IMR-90 (cell line): ENCODE measurements around the gene GAS2L3. TPM values are rescaled to one million over a fixed set of nuclear protein-coding genes. Genes with fewer than 3 reads are reported as not detected.

ENCODE experiments used
- ATAC-seq: fragments of 200-7000 bp; cut with Tn5 transposase; 2 replicates; pipeline ENCODE4 v1.9.1; 2020; ENCODE audit warnings: low read depth, mild to moderate bottlenecking, moderate library complexity
- Bru-seq: library from RNA; stranded (reverse); fragments of 400-500 nt; gene quantifications from one replicate; lab custom pipeline; 2021; lab: Mats Ljungman, UMichigan
- BruChase-seq, 2 experiments: library from RNA; stranded (reverse); fragments of 400-500 nt; gene quantifications; one replicate each; lab custom pipeline; 2021; lab: Mats Ljungman, UMichigan
- BruUV-seq: library from RNA; stranded (reverse); fragments of 400-500 nt; replicated peaks from 2 replicates; lab custom pipeline; 2021; lab: Mats Ljungman, UMichigan
- CTCF ChIA-PET: fragments of 300-600 bp; formaldehyde crosslinking; extraction: SDS; loops from one replicate; lab custom pipeline; 2021; ENCODE audit warnings: antibody characterized with exemption; lab: Yijun Ruan, JAX
- POLR2A ChIA-PET: fragments of 300-600 bp; sonication (Branson Sonifier 250); formaldehyde crosslinking; loops from one replicate; lab custom pipeline; 2022; ENCODE audit warnings: antibody characterized with exemption; ENCODE audit not compliant: unreplicated experiment; lab: Charles Lee
- DNase-seq: peaks from one replicate; pipeline ENCODE4 v3.0.0; 2013
- H2AFZ ChIP-seq: replicated peaks from 2 replicates; pipeline ENCODE3; 2013; ENCODE audit warnings: low read length, mild to moderate bottlenecking; ENCODE audit not compliant: poor library complexity
- H2AK5ac ChIP-seq: 2 replicates; pipeline ENCODE4 v1.6.1; 2013; ENCODE audit warnings: low read depth, low read length, inconsistent platforms
- H2AK9ac ChIP-seq: replicated peaks from 2 replicates; pipeline ENCODE3; 2013; ENCODE audit warnings: mild to moderate bottlenecking, low read depth, low read length, moderate library complexity; ENCODE audit not compliant: poor library complexity
- H2BK120ac ChIP-seq: 2 replicates; pipeline ENCODE4 v1.6.1; 2013; ENCODE audit warnings: low read depth, low read length, inconsistent platforms
- H2BK15ac ChIP-seq: 3 replicates; pipeline ENCODE4 v1.6.1; 2013; ENCODE audit warnings: low read depth, low read length, inconsistent platforms
- H2BK20ac ChIP-seq: 2 replicates; pipeline ENCODE4 v1.6.1; 2013; ENCODE audit warnings: low read depth, mild to moderate bottlenecking, inconsistent platforms, low read length, moderate library complexity
- H2BK5ac ChIP-seq: 2 replicates; pipeline ENCODE4 v1.6.1; 2013; ENCODE audit warnings: mild to moderate bottlenecking, low read depth, low read length, inconsistent platforms; ENCODE audit not compliant: poor library complexity, severe bottlenecking
- H3K14ac ChIP-seq: replicated peaks from 2 replicates; pipeline ENCODE4 v1.6.1; 2013; ENCODE audit warnings: low read depth, low read length, inconsistent platforms
- H3K18ac ChIP-seq: 2 replicates; pipeline ENCODE4 v1.6.1; 2013; ENCODE audit warnings: low read depth, low read length, control low read depth
- H3K23ac ChIP-seq: 2 replicates; pipeline ENCODE4 v1.6.1; 2013; ENCODE audit warnings: low read depth, low read length, inconsistent platforms
- H3K27ac ChIP-seq: 2 replicates; pipeline ENCODE4 v1.5.1; 2013; ENCODE audit warnings: mild to moderate bottlenecking, control low read depth, low read length; ENCODE audit not compliant: insufficient read depth
- H3K27me3 ChIP-seq: 2 replicates; pipeline ENCODE4 v1.6.1; 2013; ENCODE audit warnings: low read length; ENCODE audit not compliant: control insufficient read depth, insufficient read depth
- H3K36me3 ChIP-seq: 2 replicates; pipeline ENCODE4 v1.6.1; 2013; ENCODE audit warnings: low read length, mixed read lengths; ENCODE audit not compliant: control insufficient read depth, insufficient read depth
- H3K4ac ChIP-seq: 2 replicates; pipeline ENCODE4 v1.6.1; 2013; ENCODE audit warnings: low read depth, low read length, inconsistent platforms
- H3K4me1 ChIP-seq: 2 replicates; pipeline ENCODE4 v1.6.1; 2013; ENCODE audit warnings: low read length, mixed read lengths; ENCODE audit not compliant: control insufficient read depth, insufficient read depth
- H3K4me2 ChIP-seq: 2 replicates; pipeline ENCODE4 v1.6.1; 2013; ENCODE audit warnings: low read depth, mild to moderate bottlenecking, control low read depth, low read length, moderate library complexity
- H3K4me3 ChIP-seq: 2 replicates; pipeline ENCODE4 v1.5.1; 2013; ENCODE audit warnings: low read depth, mild to moderate bottlenecking, control low read depth, low read length, moderate library complexity; ENCODE audit not compliant: insufficient read depth
- H3K56ac ChIP-seq: 2 replicates; pipeline ENCODE4 v1.6.1; 2013; ENCODE audit warnings: low read length, inconsistent platforms; ENCODE audit not compliant: insufficient read depth; ENCODE audit errors: extremely low read depth
- H3K79me1 ChIP-seq, 2 experiments: 2 replicates each; pipeline ENCODE4 v1.6.1; 2013; ENCODE audit warnings: low read length in 2 of 2, inconsistent platforms in 1 of 2, low read depth in 1 of 2
- H3K9ac ChIP-seq: 2 replicates; pipeline ENCODE4 v1.6.1; 2013; ENCODE audit warnings: low read depth, low read length, control low read depth
- H3K9me1 ChIP-seq: 2 replicates; pipeline ENCODE4 v1.6.1; 2013; ENCODE audit warnings: low read length, inconsistent platforms; ENCODE audit not compliant: insufficient read depth
- H3K9me3 ChIP-seq: 2 replicates; pipeline ENCODE4 v1.6.1; 2013; ENCODE audit warnings: low read length; ENCODE audit not compliant: control insufficient read depth, insufficient read depth
- H4K20me1 ChIP-seq: 2 replicates; pipeline ENCODE4 v1.6.1; 2013; ENCODE audit warnings: low read length, inconsistent platforms; ENCODE audit not compliant: insufficient read depth
- H4K5ac ChIP-seq: 2 replicates; pipeline ENCODE4 v1.6.1; 2013; ENCODE audit warnings: mild to moderate bottlenecking, low read depth, low read length, control low read depth
- H4K8ac ChIP-seq, 2 experiments: 2 replicates each; pipeline ENCODE4 v1.6.1; 2013; ENCODE audit warnings: low read depth in 2 of 2, low read length in 2 of 2, control low read depth in 1 of 2, inconsistent platforms in 1 of 2
- H4K91ac ChIP-seq: 2 replicates; pipeline ENCODE4 v1.6.1; 2013; ENCODE audit warnings: low read depth, low read length, inconsistent platforms; ENCODE audit not compliant: insufficient read depth
- BHLHE40 ChIP-seq: fragments of 150-350 bp; IDR thresholded peaks from 2 replicates; pipeline ENCODE4 v1.6.1; 2016; ENCODE audit warnings: mild to moderate bottlenecking, low read depth, low read length
- CEBPB ChIP-seq: IDR thresholded peaks from 2 replicates; pipeline ENCODE4 v1.6.1; 2012; ENCODE audit warnings: low read depth, low read length, improper control_type of control experiment
- MXI1 ChIP-seq: IDR thresholded peaks from 2 replicates; pipeline ENCODE4 v1.6.1; 2012; ENCODE audit warnings: low read depth, mild to moderate bottlenecking, low read length, moderate library complexity, borderline replicate concordance
- POLR2A ChIP-seq: IDR thresholded peaks from 2 replicates; pipeline ENCODE4 v1.6.1; 2012; ENCODE audit warnings: mild to moderate bottlenecking, low read depth, low read length
- RCOR1 ChIP-seq: IDR thresholded peaks from 2 replicates; pipeline ENCODE4 v1.6.1; 2012; ENCODE audit warnings: mild to moderate bottlenecking, low read length, improper control_type of control experiment; ENCODE audit not compliant: insufficient replicate concordance
- RFX5 ChIP-seq: IDR thresholded peaks from 2 replicates; pipeline ENCODE4 v1.8.0; 2012; ENCODE audit warnings: low read depth, mild to moderate bottlenecking, low read length, moderate library complexity
- SMC3 ChIP-seq: fragments of 150-350 bp; IDR thresholded peaks from 2 replicates; pipeline ENCODE4 v1.6.1; 2016; ENCODE audit warnings: low read depth, mild to moderate bottlenecking, antibody characterized with exemption, low read length, moderate library complexity
- USF2 ChIP-seq: fragments of 150-350 bp; IDR thresholded peaks from 2 replicates; pipeline ENCODE4 v1.6.1; 2017; ENCODE audit warnings: mild to moderate bottlenecking, antibody characterized with exemption, low read length, low read depth
- WGBS, 2 experiments: methylation state at CpG; one replicate each; pipeline versions ENCODE4 v1.1.5 to v1.1.7; 2013; ENCODE audit warnings: missing lambda C conversion rate in 2 of 2; ENCODE audit not compliant: insufficient read length in 1 of 2; ENCODE audit errors: extremely low coverage in 2 of 2; 5-methylcytosine and 5-hydroxymethylcytosine counted together
- dilution Hi-C: fragments of 300-500 bp; cut with HindIII; formaldehyde crosslinking; loops from one replicate; pipeline ENCODE4 v1.14.3; 2018; ENCODE audit warnings: low sequenced_read_pairs; ENCODE audit not compliant: unreplicated experiment
- in situ Hi-C: fragments of 300-500 bp; cut with MboI; formaldehyde crosslinking; loops from 3 replicates; pipeline ENCODE4 v1.14.3; 2019; ENCODE audit warnings: low sequenced_read_pairs, inconsistent platforms, mixed read lengths
- intact Hi-C: fragments of 100-400 bp; cut with micrococcal nuclease; formaldehyde crosslinking; loops from 2 replicates; pipeline ENCODE4 v1.10.0; 2022
- long read RNA-seq: library from polyadenylated mRNA; unstranded; transcript quantifications from one replicate; pipeline ENCODE4 v2.0.0, GENCODE V29; 2021; ENCODE audit not compliant: unreplicated experiment
- polyA plus RNA-seq, 3 experiments: library from polyadenylated mRNA; depleted of rRNA; stranded (reverse); fragments of >200 nt; gene quantifications; 2 replicates each; pipeline ENCODE4 v1.2.3, GENCODE V29; 2012; ENCODE audit warnings: low replicate concordance in 1 of 3
- total RNA-seq: library from RNA; depleted of rRNA; stranded (reverse); fragments of >200 nt; gene quantifications from 2 replicates; pipeline ENCODE4 v1.2.3, GENCODE V29; 2012; rRNA removed
- TF ChIP-seq, protein P1 (sequence below): fragments of 150-350 bp; IDR thresholded peaks from 2 replicates; pipeline ENCODE4 v1.6.1; 2016; ENCODE audit warnings: low read depth, mild to moderate bottlenecking, low read length, moderate library complexity, borderline replicate concordance

The GAS2L3 gene
- 15.6 and 27.2 TPM in 2 replicates for total RNA-seq
- 4.7 and 5.2 TPM in 2 replicates for polyA plus RNA-seq (2012; rRNA removed)
- polyA plus RNA-seq (2012; cell fraction: cytosol; rRNA removed): 0.37 and 0.60 TPM in 2 replicates
- 0.73 and 9.0 TPM in 2 replicates for polyA plus RNA-seq (2012; cell fraction: nucleus; rRNA removed; ENCODE audit: low replicate concordance)
- percentile 54 among the genes with signal in this experiment for Bru-seq, nascent RNA
- BruChase-seq, experiment 1, labeled RNA remaining after a 6-hour chase: percentile 47 among the genes with signal in this experiment
- percentile 58 among the genes with signal in this experiment for BruChase-seq, experiment 2, labeled RNA remaining after a 2-hour chase
- long read RNA-seq, partial matches to known transcripts: 1 of 1 reads
- long read RNA-seq, other reads (novel, unspliced or antisense): 0 of 1 reads

GRCh38 chr12:100573292-100574186 lies at the start of gene GAS2L3:
Gene GAS2L3 (plus strand): TSS chr12:100573684. CDS start chr12:100594905, 21,221 bp downstream.
- Histone ChIP-seq H3K4me2 (peak within 1 kb of the TSS; percentile 100), H3K23ac (peak within 1 kb of the TSS; percentile 84), H3K56ac (peak within 1 kb of the TSS; percentile 16; the same call in 1 of the 2 replicates), H3K36me3 (no peaks in the 10 kb centered on the region), H3K79me1 (peaks cover 12% of the 10 kb centered on the region in 2 experiments), H2AK9ac (peak within 1 kb of the TSS; percentile 74), H3K4me1 (peaks cover 2% of the 10 kb centered on the region; the same call in 1 of the 2 replicates), H3K14ac (peak within 1 kb of the TSS; percentile 78; the same call in 1 of the 2 replicates), H3K18ac (no peak within 1 kb of the TSS), H3K9ac (peak within 1 kb of the TSS; percentile 68), H4K91ac (peak within 1 kb of the TSS; percentile 43), H3K27ac (peak within 1 kb of the TSS; percentile 51; the same call in 1 of the 2 replicates), H4K20me1 (no peaks in the 10 kb centered on the region), H3K4me3 (peak within 1 kb of the TSS; percentile 85), H3K9me3 (no peaks in the 10 kb centered on the region), H2BK20ac (peak within 1 kb of the TSS; percentile 74), H3K4ac (peak within 1 kb of the TSS; percentile 69), H2BK120ac (peak within 1 kb of the TSS; percentile 76), H2BK5ac (peak within 1 kb of the TSS; percentile 50), H2AK5ac (no peak within 1 kb of the TSS), H2AFZ (peak within 1 kb of the TSS; percentile 98), H3K27me3 (no peaks in the 10 kb centered on the region), H3K9me1 (no peaks in the 10 kb centered on the region), H4K5ac (peak within 1 kb of the TSS; percentile 60; the same call in 1 of the 2 replicates), H4K8ac (peak within 1 kb of the TSS in 1 of 2 experiments; percentile 76; a peak in 1 of 4 replicates), H2BK15ac (peak within 1 kb of the TSS; percentile 45; the same call in 1 of the 3 replicates)
- in situ Hi-C loops: no loop called here
- no TSS peak for BruUV-seq
- CTCF ChIA-PET: interaction anchor here (0.7 to 1.8 kb wide), 3 partner anchors 18 to 513 kb away, joined by 3 to 4 read pairs (median 3); no protein-coding TSS in a partner anchor
- TF ChIP-seq MXI1 (peak; percentile 93), USF2 (peak; percentile 68), RFX5 (no peak), RCOR1 (no peak), SMC3 (no peak), CEBPB (no peak), POLR2A (peak; percentile 59; the same call in 1 of the 2 replicates), BHLHE40 (peak; percentile 98)
- TF ChIP-seq, protein P1, sequence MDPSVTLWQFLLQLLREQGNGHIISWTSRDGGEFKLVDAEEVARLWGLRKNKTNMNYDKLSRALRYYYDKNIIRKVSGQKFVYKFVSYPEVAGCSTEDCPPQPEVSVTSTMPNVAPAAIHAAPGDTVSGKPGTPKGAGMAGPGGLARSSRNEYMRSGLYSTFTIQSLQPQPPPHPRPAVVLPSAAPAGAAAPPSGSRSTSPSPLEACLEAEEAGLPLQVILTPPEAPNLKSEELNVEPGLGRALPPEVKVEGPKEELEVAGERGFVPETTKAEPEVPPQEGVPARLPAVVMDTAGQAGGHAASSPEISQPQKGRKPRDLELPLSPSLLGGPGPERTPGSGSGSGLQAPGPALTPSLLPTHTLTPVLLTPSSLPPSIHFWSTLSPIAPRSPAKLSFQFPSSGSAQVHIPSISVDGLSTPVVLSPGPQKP: no peak
- peak; percentile 79 for DNase-seq
- dilution Hi-C loops: no loop called here
- ATAC-seq: peak; percentile 96
- POLR2A ChIA-PET: interaction anchor here (0.7 kb wide), 1 partner anchor 1421 kb away, joined by 3 read pairs; no protein-coding TSS in a partner anchor
- intact Hi-C loops: loop anchor here (5.0 kb wide), 1 partner anchor 159 kb away; no protein-coding TSS in a partner anchor
- 3% methylated on average over 29 of the region's 70 CpGs; no CpG with 5 or more reads in 1 of the 2 experiments for WGBS, 2 experiments
